Trophoblast cell (in vitro differentiated cells and primary cell): ENCODE measurements around the gene FNBP1.

Experiments
- DNase-seq, 2 donors: peaks; one replicate each; pipeline ENCODE4 v3.0.0-alpha.2; 2016
- H2AFZ ChIP-seq: 2 replicates; pipeline ENCODE4 v1.6.1; 2013; ENCODE audit warnings: low read length, moderate library complexity, mild to moderate bottlenecking; ENCODE audit not compliant: insufficient read depth, poor library complexity
- H2AK5ac ChIP-seq: 2 replicates; pipeline ENCODE4 v1.6.1; 2013; ENCODE audit warnings: mild to moderate bottlenecking, low read length
- H2BK120ac ChIP-seq: 2 replicates; pipeline ENCODE4 v1.6.1; 2013; ENCODE audit warnings: low read length, mild to moderate bottlenecking, moderate library complexity; ENCODE audit not compliant: insufficient read depth, poor library complexity
- H2BK12ac ChIP-seq: 2 replicates; pipeline ENCODE4 v1.6.1; 2013; ENCODE audit warnings: mild to moderate bottlenecking, low read length, moderate library complexity
- H2BK5ac ChIP-seq: 2 replicates; pipeline ENCODE4 v1.6.1; 2013; ENCODE audit warnings: low read length, low read depth, moderate library complexity, mild to moderate bottlenecking; ENCODE audit not compliant: poor library complexity
- H3K14ac ChIP-seq: 2 replicates; pipeline ENCODE4 v1.6.1; 2013; ENCODE audit warnings: mild to moderate bottlenecking, low read length
- H3K18ac ChIP-seq: 2 replicates; pipeline ENCODE4 v1.6.1; 2013; ENCODE audit warnings: mild to moderate bottlenecking, low read length
- H3K23ac ChIP-seq: 2 replicates; pipeline ENCODE4 v1.6.1; 2013; ENCODE audit warnings: low read length
- H3K27ac ChIP-seq: 2 replicates; pipeline ENCODE4 v1.5.1; 2013; ENCODE audit warnings: low read depth, mild to moderate bottlenecking, inconsistent platforms, low read length, moderate library complexity
- H3K27me3 ChIP-seq: 2 replicates; pipeline ENCODE4 v1.6.1; 2013; ENCODE audit warnings: inconsistent platforms, mild to moderate bottlenecking, low read length, moderate library complexity; ENCODE audit not compliant: insufficient read depth
- H3K36me3 ChIP-seq, 2 experiments: 1 replicate in 1 of 2; 2 replicates in 1 of 2; pipeline ENCODE4 v1.6.1; 2013; ENCODE audit warnings: low read length in 2 of 2, mild to moderate bottlenecking in 2 of 2, moderate library complexity in 1 of 2; ENCODE audit not compliant: insufficient read depth in 2 of 2, control insufficient read depth in 1 of 2
- H3K4ac ChIP-seq: 2 replicates; pipeline ENCODE4 v1.6.1; 2013; ENCODE audit warnings: low read depth, mild to moderate bottlenecking, low read length, moderate library complexity
- H3K4me1 ChIP-seq, 2 experiments: 1 replicate in 1 of 2; 2 replicates in 1 of 2; pipeline ENCODE4 v1.6.1; 2013; ENCODE audit warnings: low read length in 2 of 2, mild to moderate bottlenecking in 2 of 2, moderate library complexity in 1 of 2; ENCODE audit not compliant: insufficient read depth in 2 of 2, control insufficient read depth in 1 of 2
- H3K4me2 ChIP-seq: 2 replicates; pipeline ENCODE4 v1.6.1; 2013; ENCODE audit warnings: inconsistent platforms, mild to moderate bottlenecking, low read length, moderate library complexity
- H3K4me3 ChIP-seq: 2 replicates; pipeline ENCODE4 v1.5.1; 2013; ENCODE audit warnings: mild to moderate bottlenecking, low read depth, low read length, inconsistent platforms
- H3K79me1 ChIP-seq: one replicate; pipeline ENCODE4 v1.6.1; 2013; ENCODE audit warnings: low read length
- H3K79me2 ChIP-seq: 2 replicates; pipeline ENCODE4 v1.6.1; 2013; ENCODE audit warnings: low read length, mild to moderate bottlenecking; ENCODE audit not compliant: control insufficient read depth, insufficient read depth, poor library complexity
- H3K9ac ChIP-seq: 2 replicates; pipeline ENCODE4 v1.6.1; 2013; ENCODE audit warnings: mild to moderate bottlenecking, low read length
- H3K9me3 ChIP-seq: 2 replicates; pipeline ENCODE4 v1.6.1; 2013; ENCODE audit warnings: low read depth, mild to moderate bottlenecking, control low read depth, inconsistent platforms, low read length; ENCODE audit not compliant: insufficient read depth
- H4K12ac ChIP-seq: 2 replicates; pipeline ENCODE4 v1.6.1; 2013; ENCODE audit warnings: low read depth, mild to moderate bottlenecking, low read length, moderate library complexity
- H4K8ac ChIP-seq: 2 replicates; pipeline ENCODE4 v1.6.1; 2013; ENCODE audit warnings: low read depth, mild to moderate bottlenecking, low read length, moderate library complexity
- H4K91ac ChIP-seq: one replicate; pipeline ENCODE4 v1.6.1; 2013; ENCODE audit warnings: low read depth, mild to moderate bottlenecking, low read length, moderate library complexity
- WGBS: extraction: QIAGEN DNeasy Blood & Tissue Kit; methylation state at CpG from one replicate; pipeline ENCODE4 v1.1.7; 2013; ENCODE audit warnings: missing lambda C conversion rate; ENCODE audit not compliant: insufficient read length, insufficient coverage; ENCODE audit errors: extremely low coverage; 5-methylcytosine and 5-hydroxymethylcytosine counted together

The FNBP1 gene

GRCh38 chr9:130049431-130050210, 6.6 kb upstream of the FNBP1 start:
- H2BK12ac ChIP-seq = no peak overlapping the region

GRCh38 chr9:130045725-130046450, 2.9 kb upstream of the FNBP1 start:
- Histone ChIP-seq H3K9me3 (peaks cover 2% of the 10 kb centered on the region), H3K4me1 (peaks cover 2 to 6% of the 10 kb centered on the region in 2 experiments), H3K36me3 (no peaks in the 10 kb centered on the region), H3K27me3 (no peaks in the 10 kb centered on the region), H2AK5ac (no peak overlapping the region), H4K91ac (no peak overlapping the region), H3K23ac (no peak overlapping the region), H3K4me2 (no peak overlapping the region), H2BK120ac (no peak overlapping the region), H3K14ac (no peak overlapping the region), H3K4ac (no peak overlapping the region), H2BK12ac (no peak overlapping the region), H2AFZ (no peak overlapping the region), H2BK5ac (no peak overlapping the region), H3K9ac (no peak overlapping the region), H3K79me1 (peaks cover 8% of the 10 kb centered on the region), H3K27ac (no peak overlapping the region), H3K4me3 (no peak overlapping the region), H3K79me2 (peaks cover 9% of the 10 kb centered on the region), H4K8ac (no peak overlapping the region), H3K18ac (no peak overlapping the region), H4K12ac (no peak overlapping the region)
- DNase-seq = no peak
- no CpG with 5 or more reads among the region's 4 CpGs for WGBS

More at GRCh38 chr9:130049431-130050210, 6.6 kb upstream of the FNBP1 start:
- DNase-seq = no peak
- Histone ChIP-seq H2BK120ac (no peak overlapping the region), H3K4me2 (no peak overlapping the region), H3K36me3 (no peaks in the 10 kb centered on the region), H3K9ac (no peak overlapping the region), H4K91ac (no peak overlapping the region), H3K79me2 (peaks cover 10% of the 10 kb centered on the region), H2BK5ac (no peak overlapping the region), H2AK5ac (no peak overlapping the region), H3K27me3 (no peaks in the 10 kb centered on the region), H3K27ac (no peak overlapping the region), H3K9me3 (no peaks in the 10 kb centered on the region), H3K4me1 (peaks cover 0 to 4% of the 10 kb centered on the region in 2 experiments), H3K4me3 (no peak overlapping the region), H3K14ac (no peak overlapping the region), H3K18ac (no peak overlapping the region), H4K8ac (no peak overlapping the region), H3K23ac (no peak overlapping the region), H2AFZ (no peak overlapping the region), H3K4ac (no peak overlapping the region), H4K12ac (no peak overlapping the region), H3K79me1 (peaks cover 11% of the 10 kb centered on the region)
- WGBS = no CpG with 5 or more reads among the region's 11 CpGs

- no peaks in the 10 kb centered on the region for H3K27me3 ChIP-seq
- DNase-seq = peak; percentile 66 to 70
- peaks cover 2 to 6% of the 10 kb centered on the region in 2 experiments for H3K4me1 ChIP-seq
- H2BK5ac ChIP-seq = no peak overlapping the region
- peak overlapping the region; percentile 4 for H4K8ac ChIP-seq
- peak overlapping the region; percentile 53 for H2AFZ ChIP-seq
- peaks cover 8% of the 10 kb centered on the region for H3K79me1 ChIP-seq
- peak overlapping the region; percentile 72 for H3K4me3 ChIP-seq
- no peak overlapping the region for H3K4ac ChIP-seq
- peak overlapping the region; percentile 72 for H3K4me2 ChIP-seq
- H3K36me3 ChIP-seq = no peaks in the 10 kb centered on the region
- H3K79me2 ChIP-seq = peaks cover 9% of the 10 kb centered on the region
- peak overlapping the region; percentile 10 for H4K12ac ChIP-seq
- H3K9me3 ChIP-seq = peaks cover 2% of the 10 kb centered on the region
- H2BK120ac ChIP-seq = no peak overlapping the region
- peak overlapping the region; percentile 5 for H3K27ac ChIP-seq
- H3K14ac ChIP-seq = peak overlapping the region; percentile 10
- no CpG with 5 or more reads among the region's 37 CpGs for WGBS
- H3K23ac ChIP-seq = no peak overlapping the region
- peak overlapping the region; percentile 41 for H4K91ac ChIP-seq
- H2AK5ac ChIP-seq = no peak overlapping the region
- H2BK12ac ChIP-seq = no peak overlapping the region
- peak overlapping the region; percentile 68 for H3K9ac ChIP-seq
- no peak overlapping the region for H3K18ac ChIP-seq
These were observed 950 bp upstream of the FNBP1 start for GRCh38 chr9:130043654-130044623.

- H2AFZ ChIP-seq = peak overlapping the region; percentile 66
- H3K14ac ChIP-seq = peak overlapping the region; percentile 84
- peak overlapping the region; percentile 84 for H3K4me2 ChIP-seq
- H2AK5ac ChIP-seq = peak overlapping the region; percentile 13
- H3K18ac ChIP-seq = peak overlapping the region; percentile 91
- peaks cover 10% of the 10 kb centered on the region for H3K79me2 ChIP-seq
- no peaks in the 10 kb centered on the region for H3K36me3 ChIP-seq
- H3K4ac ChIP-seq = peak overlapping the region; percentile 57
- peak overlapping the region; percentile 91 for H3K4me3 ChIP-seq
- DNase-seq = peak in 1 of 2 donors; percentile 44
- H2BK120ac ChIP-seq = peak overlapping the region; percentile 35
- H3K79me1 ChIP-seq = peaks cover 8% of the 10 kb centered on the region
- no CpG with 5 or more reads among the region's 68 CpGs for WGBS
- peak overlapping the region; percentile 83 for H4K12ac ChIP-seq
- peak overlapping the region; percentile 81 for H3K9ac ChIP-seq
- H3K27me3 ChIP-seq = no peaks in the 10 kb centered on the region
- no peak overlapping the region for H2BK12ac ChIP-seq
- peaks cover 2% of the 10 kb centered on the region for H3K9me3 ChIP-seq
- H3K4me1 ChIP-seq = peaks cover 2 to 6% of the 10 kb centered on the region in 2 experiments
- H3K23ac ChIP-seq = no peak overlapping the region
- peak overlapping the region; percentile 26 for H4K8ac ChIP-seq
- H3K27ac ChIP-seq = peak overlapping the region; percentile 71
- peak overlapping the region; percentile 75 for H4K91ac ChIP-seq
- peak overlapping the region; percentile 13 for H2BK5ac ChIP-seq
These were observed 544 bp downstream of the FNBP1 start for GRCh38 chr9:130042406-130042884.
